Measurements from ENCODE around the gene CRAMP1. TPM values are rescaled to one million over a fixed set of nuclear protein-coding genes. Genes with fewer than 3 reads are reported as not detected.

The CRAMP1 gene
- total and polyA plus RNA-seq, 3 donors from 2014 or later, result 54.1 to 65.1 (median 54.8) TPM

- TF ChIP-seq CTCF (IDR thresholded peaks at IDR 0.05) (no peak), POLR2A (IDR thresholded peaks at IDR 0.05) (no peak)
- no peak for DNase-seq
- 83 to 86% methylated on average over 20 of the region's 20 CpGs for WGBS, 2 donors
- no peaks in the 10 kb centered on the region for H3K36me3 ChIP-seq (ENCODE audit: low read depth, missing control alignments)
- no peak overlapping the region for H3K4me3 ChIP-seq
- H3K27ac ChIP-seq, result peak overlapping the region in 1 of 2 donors; percentile 7
- peaks cover 23% of the 10 kb centered on the region for H3K4me1 ChIP-seq
- H3K9me3 ChIP-seq, result no peaks in the 10 kb centered on the region
- H3K27me3 ChIP-seq, result no peaks in the 10 kb centered on the region
- intact Hi-C loops (cut with DNase I; ENCODE audit: low total_unique reads), result no loop called here
These were observed 18.5 kb downstream of the CRAMP1 start for GRCh38 chr16:1630450-1631213.

GRCh38 chr16:1631230-1631629, 19.1 kb downstream of the CRAMP1 start:
- Histone ChIP-seq H3K27ac (no peak overlapping the region), H3K4me3 (no peak overlapping the region), H3K4me1 (peaks cover 19% of the 10 kb centered on the region), H3K36me3 (ENCODE audit: low read depth, missing control alignments) (no peaks in the 10 kb centered on the region), H3K9me3 (no peaks in the 10 kb centered on the region), H3K27me3 (no peaks in the 10 kb centered on the region)
- 94 to 95% methylated on average over 9 of the region's 9 CpGs for WGBS, 2 donors
- intact Hi-C loops (cut with DNase I; ENCODE audit: low total_unique reads), result no loop called here
- TF ChIP-seq CTCF (IDR thresholded peaks at IDR 0.05), result no peak
- no peak for TF ChIP-seq POLR2A (IDR thresholded peaks at IDR 0.05)
- DNase-seq, result no peak

- DNase-seq, result no peak
- Histone ChIP-seq H3K27ac (peak overlapping the region in 1 of 2 donors; percentile 45), H3K36me3 (ENCODE audit: low read depth, missing control alignments) (no peaks in the 10 kb centered on the region), H3K9me3 (no peaks in the 10 kb centered on the region), H3K4me1 (peaks cover 18% of the 10 kb centered on the region), H3K4me3 (no peak overlapping the region), H3K27me3 (no peaks in the 10 kb centered on the region)
- intact Hi-C loops (cut with DNase I; ENCODE audit: low total_unique reads), result no loop called here
- 58 to 76% methylated on average over 18 of the region's 18 CpGs for WGBS, 2 donors
- TF ChIP-seq CTCF (IDR thresholded peaks at IDR 0.05) (no peak), POLR2A (IDR thresholded peaks at IDR 0.05) (no peak)
These were observed 19.9 kb downstream of the CRAMP1 start for GRCh38 chr16:1631931-1632637.

- Histone ChIP-seq H3K27ac (peak overlapping the region in 1 of 2 donors; percentile 45), H3K36me3 (ENCODE audit: low read depth, missing control alignments) (no peaks in the 10 kb centered on the region), H3K27me3 (no peaks in the 10 kb centered on the region), H3K9me3 (no peaks in the 10 kb centered on the region), H3K4me1 (peaks cover 18% of the 10 kb centered on the region), H3K4me3 (no peak overlapping the region)
- intact Hi-C loops (cut with DNase I; ENCODE audit: low total_unique reads), result no loop called here
- TF ChIP-seq POLR2A (IDR thresholded peaks at IDR 0.05) (no peak), CTCF (IDR thresholded peaks at IDR 0.05) (no peak)
- DNase-seq, result no peak
- 88 to 95% methylated on average over 12 to 13 of the region's 13 CpGs for WGBS, 2 donors
These were observed 20.4 kb downstream of the CRAMP1 start for GRCh38 chr16:1632638-1632970.
